HG02588 (cell line): Measurements from ENCODE around the gene LTA4H.
"Not testable (repeated sequence)": the region's sequence is repeated elsewhere in the genome, so short reads cannot be mapped to it uniquely, and the experiment has no call there.

Experiments used
- ATAC-seq: cut with Tn5 transposase; IDR thresholded peaks from one replicate; pipeline ENCODE4 v1.9.1; 2021; ENCODE audit warnings: mild to moderate bottlenecking, moderate library complexity; ENCODE audit not compliant: unreplicated experiment

LTA4H gene

DNA sequence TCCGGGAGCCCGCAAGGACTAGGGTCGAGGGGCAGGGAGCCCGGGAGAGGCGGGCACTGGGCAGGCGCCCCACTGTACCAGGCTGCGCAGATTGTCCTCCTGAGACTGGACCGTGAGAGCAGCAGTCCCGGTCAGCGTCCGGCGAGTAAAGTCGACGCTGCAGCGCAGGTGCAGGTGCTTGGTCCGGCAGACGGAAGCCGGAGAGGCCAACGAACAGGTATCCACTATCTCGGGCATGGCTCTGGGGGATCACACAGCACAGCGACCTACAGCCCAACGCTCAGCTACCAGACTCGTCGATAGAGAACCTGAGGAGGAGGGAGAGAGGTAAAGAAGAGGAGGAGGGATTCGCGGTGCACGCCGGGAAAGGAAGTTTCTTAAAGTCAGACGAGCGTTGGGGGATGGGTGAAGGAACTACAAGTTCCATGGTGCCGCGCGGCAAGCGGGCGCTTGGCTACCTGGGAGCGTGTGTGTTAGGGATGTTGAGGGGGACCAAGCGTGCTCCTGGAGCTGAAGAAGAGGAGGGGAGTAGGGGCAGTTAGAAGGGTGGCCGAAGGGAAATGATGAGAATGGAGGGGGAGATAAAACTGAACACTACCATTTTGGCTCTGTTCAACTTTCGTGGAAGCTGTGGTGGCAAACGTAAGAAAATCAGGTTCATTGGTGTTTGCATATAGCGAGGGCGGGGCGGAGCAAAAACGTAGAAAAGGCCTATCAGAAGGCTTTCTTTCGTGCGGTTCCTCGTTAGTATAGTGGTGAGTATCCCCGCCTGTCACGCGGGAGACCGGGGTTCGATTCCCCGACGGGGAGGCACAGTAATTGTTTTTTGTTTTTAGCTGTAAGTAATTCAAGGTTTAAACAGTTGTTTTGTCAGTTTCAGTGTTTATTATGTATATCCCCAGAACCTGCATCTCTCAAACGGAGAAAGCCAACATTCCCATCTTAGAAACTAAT lies at the start of gene LTA4H:
Gene LTA4H (minus strand): TSS at position 305 of the 954 bp plus-strand sequence. CDS start 68 bp downstream, at position 237.
- ATAC-seq, result peak; percentile 90

DNA sequence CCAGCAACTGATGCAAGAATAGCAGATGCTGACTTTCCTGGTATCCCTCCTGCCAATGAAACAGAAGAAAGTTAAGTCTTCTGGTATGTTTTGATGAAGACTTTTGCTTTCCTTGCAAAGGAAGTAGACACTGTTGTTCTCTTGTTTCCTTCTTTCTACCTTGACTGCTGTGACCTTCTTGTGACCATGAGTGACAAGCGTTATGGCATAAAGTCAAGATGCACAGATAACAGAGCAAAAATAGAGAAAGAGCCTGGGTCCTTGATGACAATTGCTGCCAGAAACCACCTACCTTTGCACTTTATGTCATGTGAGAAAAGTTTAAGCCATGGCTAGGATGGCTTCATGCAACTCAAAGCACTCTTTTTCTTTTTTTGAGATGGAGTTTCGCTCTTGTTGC lies 49.2 kb upstream of the LTA4H start:
- ATAC-seq, result no peak

DNA sequence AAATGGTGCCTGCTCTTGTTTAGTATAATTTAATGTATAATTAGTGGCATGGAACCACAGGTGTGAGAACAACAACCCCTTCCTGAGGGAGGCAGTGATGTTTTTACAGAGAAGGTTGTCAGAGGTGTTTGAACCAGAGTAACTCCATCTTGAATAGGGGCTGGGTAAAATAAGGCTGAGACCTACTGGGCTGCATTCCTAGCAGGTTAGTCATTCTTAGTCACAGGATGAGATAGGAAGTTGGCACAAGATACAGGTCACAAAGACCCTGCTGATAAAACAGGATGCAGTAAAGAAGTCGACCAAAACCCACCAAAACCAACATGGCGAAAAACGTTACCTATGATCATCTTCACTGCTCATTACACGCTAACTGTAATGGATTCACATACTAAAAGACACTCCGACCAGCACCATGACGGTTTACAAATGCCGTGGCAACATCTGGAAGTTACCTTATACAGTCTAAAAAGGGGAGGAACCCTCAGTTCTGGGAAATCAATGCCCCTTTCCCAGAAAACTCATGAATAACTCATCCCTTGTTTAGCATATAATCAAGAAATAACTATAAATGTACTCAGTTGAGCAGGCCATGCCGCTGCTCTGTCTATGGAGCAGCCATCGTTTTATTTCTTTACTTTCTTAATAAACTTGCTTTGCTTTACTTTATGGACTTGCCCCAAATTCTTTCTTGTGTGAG lies 47.8 kb upstream of the LTA4H start:
- no peak for ATAC-seq

DNA sequence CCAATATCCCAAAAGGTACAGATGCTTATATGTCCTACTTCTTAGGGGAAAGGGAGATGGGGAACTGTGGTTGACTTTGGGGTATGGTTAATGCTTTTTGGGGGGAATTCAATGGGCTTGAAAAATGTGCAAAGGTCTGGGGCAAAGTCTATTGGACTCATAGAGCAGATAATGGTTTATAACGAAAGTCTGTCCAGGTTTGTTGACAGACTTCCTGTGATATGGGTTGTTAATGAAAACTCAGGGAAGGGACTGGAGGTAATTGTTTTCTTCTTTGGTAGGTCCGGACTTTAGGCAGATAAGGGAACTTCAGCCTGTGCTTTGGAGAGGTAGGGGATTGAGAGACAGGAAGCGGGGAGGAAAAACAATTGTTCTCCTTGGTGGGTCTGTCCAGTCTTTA lies 46.2 kb upstream of the LTA4H start:
- no peak for ATAC-seq

DNA sequence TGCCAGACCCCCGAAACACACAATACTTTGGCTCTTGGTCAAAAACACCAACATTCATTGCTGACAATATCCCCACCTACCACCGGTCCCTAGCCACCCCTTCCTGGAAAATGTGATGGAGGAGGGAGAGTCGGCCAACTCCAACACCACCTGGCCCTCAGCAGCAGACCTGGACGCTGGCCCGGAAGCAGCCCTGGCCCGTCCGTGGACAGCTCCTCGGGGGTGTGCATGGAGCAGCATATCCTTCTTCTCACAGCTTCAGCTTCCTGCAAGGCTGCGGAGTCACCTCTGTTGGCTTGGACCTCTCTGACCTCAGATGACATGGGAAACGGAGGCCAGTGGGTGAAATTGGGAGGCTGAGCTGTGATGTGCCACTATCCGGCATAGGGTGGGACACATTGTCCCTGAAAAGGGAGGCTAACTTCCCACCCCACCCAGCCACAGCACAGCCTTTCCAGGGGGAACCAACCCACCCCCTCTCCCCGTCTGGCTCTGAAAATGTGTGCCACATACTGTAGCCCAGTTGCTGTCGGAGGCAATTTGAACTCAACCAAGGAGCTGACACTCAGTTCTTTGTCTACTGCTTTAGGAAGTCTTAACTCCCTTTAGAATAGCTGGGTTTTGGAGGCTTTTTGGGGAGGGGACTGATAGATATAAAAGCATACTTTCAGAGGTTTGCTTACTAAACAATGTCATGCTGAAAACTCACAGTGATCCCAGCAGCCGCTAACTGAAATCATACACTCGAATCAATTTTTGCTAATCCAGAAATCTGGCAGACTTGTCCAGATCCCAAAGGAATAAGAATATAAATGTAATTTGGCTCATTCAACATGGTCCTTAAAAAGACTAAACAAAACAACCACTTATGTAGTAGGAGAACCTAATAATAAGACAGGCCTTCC lies 43.1 kb upstream of the LTA4H start:
- no peak for ATAC-seq

DNA sequence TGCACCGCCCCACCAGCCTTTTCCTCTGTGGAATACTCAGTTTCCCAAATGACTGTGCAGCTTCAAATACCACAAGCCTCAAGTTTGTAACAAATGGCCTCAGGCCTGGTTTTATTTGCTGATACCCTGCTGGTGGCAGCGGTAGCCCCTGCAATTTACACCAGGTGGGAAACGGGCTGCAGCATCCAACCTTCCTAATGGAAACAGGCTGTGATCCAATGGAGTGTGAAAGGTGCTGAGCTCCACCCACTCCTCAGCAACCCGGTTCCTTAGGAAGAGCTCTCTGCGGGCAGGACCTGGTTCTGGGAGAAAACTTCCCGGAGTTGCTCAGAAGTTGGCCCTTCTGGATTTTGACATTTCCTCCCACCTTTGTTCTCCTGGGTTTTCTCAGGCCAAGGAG lies 41.7 kb upstream of the LTA4H start:
- ATAC-seq, result no peak

DNA sequence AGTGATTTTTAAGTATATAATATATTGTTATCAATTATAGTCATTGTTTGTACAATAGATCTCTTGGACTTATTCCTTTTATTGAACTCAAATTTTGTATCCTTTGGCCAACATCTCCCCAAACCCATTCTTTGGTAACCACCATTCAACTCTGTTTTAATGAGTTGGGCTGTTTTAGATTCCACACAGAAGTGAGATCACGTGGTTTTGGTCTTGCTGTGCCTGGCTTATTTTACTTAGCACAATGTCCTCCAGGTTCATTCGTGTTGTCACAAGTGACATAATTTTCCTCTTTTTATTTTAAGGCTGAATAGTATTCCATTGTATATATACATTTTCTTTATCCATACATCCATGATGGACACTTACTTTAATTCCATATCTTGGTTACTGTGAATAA lies 40.2 kb upstream of the LTA4H start:
- ATAC-seq, result no peak

DNA sequence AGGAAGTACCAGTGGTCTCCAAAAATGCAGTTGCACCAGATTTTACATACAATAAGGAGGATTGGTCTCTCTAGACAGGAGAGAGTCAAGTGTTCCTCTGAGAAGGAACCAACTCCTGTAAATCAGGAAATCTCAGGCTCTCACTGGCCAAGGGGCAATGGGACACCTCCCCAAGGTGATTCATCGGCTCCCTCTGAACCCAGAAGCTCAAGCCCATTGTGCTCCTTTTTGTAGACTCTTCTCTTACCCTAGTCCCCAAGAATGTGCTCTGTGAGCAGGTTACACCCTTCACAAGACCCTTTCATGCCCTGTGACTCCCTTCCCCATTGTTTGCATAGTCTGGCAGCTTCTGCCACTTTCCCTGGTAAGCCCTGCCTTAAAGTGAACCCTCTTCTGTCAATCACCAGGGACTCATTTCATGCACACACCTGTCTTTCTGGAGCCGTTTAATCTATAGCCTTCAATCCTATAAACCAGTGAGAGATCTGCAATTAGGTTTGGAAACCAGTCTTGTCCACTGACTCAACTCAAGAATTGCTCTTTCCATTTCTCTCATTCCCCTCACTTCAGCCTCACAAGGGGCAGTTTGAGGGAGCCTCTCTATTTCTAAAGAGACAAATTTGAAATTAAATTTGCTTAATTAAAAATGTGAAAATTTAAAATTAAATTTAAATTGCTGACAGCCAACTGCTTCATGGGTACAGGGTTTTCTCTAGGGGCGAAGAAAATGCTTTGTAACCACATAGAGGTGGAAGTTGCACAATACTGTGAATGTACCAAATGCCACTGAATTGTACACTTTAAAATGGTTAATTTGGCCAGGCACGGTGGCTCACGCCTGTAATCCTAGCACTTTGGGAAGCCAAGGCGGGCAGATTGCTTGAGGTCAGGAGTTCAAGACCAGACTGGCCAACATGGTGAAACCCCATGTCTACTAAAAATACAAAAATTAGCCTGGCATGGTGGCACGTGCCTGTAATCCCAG lies 38.3 kb upstream of the LTA4H start:
- no peak for ATAC-seq

DNA sequence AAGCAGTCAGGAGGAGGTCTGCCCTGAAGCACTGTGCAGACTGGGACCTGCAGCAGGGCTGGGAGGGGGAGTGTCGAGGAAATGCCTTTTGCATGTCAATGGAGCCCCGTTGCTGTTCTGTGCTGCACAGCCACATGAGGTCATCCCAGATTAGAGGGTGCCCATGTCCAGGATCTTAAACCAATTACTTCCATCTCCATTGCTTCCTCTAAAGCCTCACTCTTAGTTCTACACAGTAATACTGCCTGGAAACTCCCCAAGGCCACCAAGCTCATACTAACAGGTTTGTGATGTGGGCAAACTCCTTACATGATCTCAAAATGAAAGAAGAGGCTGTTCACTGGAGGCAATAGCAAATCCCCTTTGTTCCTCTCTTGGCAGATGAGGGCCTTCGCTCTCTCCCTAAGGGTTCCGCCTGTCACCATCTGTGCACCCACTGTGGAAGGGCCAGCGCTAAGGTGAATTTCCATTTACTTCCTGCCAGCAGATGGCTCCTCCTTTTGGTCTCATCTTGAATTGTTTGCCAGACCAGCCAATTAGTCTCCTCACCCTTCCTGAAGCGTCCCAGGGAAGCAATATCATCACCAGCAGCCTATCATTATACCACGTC lies 35.4 kb upstream of the LTA4H start:
- ATAC-seq, result no peak

DNA sequence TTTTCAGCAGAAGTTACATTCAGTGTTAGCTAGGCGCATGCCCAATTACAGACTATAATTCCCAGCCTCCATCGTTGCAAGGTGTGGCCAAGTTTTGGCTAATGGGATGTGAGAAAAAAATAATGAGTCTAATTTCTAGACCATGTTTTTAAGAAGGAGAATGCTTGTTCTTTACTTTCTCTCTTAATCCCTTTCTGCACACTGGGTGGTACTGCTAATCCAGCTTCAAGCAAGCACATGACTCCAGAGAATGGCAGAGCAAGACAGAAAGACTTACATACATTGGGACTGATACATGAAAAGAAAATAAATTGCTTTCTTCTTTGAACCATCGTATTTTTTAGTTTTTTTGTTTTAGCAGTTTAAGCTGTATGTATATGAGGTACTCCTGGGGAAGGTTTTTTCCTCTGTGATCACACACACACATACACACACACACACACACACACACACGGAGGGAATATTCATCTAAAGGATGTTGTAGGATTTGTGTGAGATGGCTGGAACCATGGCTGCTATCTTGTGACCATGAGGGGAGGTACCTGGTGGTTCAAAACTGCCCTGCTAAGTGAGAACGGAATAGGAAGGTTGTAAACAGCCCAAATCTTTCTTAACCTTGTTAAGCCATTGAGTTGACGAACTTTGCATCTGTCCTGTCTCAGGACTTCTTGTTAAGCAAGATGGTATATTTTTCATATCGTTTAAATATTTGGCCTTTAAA lies 34.3 kb upstream of the LTA4H start:
- ATAC-seq, result no peak

DNA sequence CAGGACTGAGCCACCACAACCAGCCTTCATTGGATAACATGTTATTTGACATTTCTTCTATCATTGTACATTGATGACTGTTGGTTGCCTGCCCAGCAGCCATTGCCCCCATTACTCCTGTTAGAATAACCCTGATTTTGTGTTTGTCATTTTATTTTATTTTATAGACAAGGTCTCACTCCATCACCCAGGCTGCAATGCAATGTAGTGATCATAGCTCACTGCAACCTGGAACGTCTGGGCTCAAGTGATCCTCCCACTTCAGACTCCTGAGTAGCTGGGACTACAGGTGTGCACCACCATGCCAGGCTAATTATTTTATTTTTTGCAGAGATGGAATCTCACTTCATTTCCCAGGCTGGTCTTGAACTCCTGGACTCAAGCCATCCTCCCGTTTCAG lies 33.2 kb upstream of the LTA4H start:
- no peak for ATAC-seq

DNA sequence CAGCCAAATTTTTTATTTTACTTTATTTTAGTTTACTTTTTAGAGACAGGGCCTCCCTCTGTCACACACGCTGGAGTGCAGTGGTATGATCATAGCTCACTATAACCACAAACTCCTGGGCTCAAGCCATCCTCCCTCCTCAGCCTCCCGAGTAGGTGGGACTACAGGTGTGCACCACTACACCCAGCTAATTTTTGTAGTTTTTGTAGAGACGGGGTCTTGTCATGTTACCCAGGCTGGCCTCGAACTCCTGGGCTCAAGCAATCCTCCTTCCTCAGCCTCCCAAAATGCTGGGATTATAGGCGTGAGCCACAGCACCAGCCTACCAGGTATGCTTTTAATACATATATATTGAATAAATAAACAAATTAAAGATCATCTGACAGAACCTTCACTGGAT lies 32.7 kb upstream of the LTA4H start:
- no peak for ATAC-seq

DNA sequence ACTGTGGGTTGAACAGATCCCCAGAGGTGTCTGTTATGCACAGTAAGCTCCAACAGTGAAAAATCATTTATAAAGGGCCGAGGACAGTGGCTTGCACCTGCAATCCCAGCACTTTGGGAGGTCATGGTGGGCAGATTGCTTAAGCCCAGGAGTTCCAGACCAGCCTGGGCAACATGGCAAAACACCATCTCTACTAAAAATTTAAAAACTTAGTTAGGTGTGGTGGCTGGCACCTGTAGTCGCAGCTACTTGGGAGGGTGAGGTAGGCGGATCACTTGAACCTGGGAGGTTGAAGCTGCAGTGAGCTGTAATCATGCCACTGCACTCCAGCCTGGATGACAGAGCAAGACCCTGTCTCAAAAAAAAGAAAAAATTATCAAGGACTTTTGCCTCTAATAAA lies 30.4 kb upstream of the LTA4H start:
- ATAC-seq, result not testable (repeated sequence)

DNA sequence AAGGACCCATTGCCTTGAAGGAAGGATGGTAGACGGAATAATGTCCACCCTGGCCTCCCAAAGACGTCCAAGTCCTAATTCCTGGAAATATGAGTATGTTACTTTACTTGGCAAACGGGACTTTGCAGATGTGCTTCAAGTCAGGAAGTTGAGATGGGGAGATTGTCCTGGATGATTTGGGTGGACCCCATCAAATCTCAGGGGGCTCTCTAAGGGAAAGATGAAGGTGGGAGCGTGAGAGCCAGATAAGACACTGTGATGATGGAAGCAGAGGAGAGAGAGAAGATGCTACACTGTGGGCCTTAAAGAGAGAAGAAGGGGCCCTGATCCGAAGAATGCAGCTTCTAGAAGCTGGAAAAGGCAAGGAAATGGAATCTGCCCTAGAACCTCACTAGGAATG lies 29.6 kb upstream of the LTA4H start:
- ATAC-seq, result no peak

DNA sequence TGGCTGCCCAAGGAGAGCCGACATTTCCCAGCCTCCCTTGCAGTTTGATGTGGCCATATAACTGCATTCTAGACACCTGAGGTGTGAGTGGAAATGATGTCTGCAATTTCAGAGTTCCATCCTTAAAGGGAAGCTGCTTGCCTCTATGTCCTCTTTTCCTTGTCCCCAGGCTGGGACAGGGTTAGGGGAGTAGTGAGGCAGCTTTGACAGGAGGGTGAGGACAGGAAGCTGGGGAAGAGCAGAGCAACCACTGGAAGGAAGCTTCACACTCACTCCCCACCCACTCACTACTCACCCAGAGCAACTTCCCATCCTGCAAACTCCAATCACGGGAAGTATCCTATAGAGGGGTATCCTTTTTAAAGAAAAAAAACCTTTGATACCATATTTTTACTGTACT lies 28.9 kb upstream of the LTA4H start:
- ATAC-seq, result no peak

DNA sequence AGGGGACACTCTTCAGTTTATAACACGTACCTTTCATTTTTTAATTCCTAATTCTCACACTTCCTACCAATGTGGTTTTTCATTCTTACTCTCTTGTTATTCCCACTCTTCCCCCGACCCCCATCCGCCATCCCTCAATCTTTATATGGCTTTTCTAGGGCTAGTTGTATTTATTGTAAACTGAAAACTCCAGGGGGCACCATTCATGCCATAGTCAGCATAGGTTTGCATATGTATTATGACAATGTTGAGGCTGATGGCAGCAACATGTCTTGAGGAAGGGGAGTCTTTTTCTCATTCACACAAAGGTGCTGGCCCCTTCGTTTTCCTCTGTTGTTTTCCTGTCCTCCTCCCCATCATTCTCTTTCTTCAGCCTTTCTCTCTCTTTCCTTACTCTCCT lies 27.7 kb upstream of the LTA4H start:
- ATAC-seq, result no peak

DNA sequence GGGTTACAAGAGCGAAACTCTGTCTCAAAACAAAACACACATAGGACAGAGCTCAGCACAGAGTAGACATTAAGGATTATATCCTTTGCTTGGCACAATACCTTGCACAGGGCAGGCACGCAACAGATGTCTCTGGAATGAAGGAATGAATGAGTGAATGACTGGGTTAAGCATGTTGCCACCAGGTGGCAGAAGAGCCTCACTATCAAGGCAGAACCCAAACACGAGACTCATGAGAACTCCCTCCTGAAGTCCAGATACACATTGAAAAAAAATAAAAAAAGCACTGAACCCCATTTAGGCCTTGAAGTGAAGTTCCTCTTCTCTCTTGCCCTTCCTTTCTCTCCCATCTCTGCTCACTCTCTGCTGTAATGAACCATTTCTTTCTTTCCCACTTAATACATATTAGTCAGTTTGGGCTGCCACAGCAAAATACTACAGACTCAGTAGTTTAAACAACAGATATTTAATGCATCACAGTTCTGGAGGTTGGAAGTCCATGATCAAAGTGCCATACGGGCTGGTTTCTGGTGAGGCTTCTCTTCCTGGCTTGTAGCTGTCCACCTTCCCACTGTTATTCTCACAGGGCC lies 26.6 kb upstream of the LTA4H start:
- ATAC-seq, result peak; percentile 80

DNA sequence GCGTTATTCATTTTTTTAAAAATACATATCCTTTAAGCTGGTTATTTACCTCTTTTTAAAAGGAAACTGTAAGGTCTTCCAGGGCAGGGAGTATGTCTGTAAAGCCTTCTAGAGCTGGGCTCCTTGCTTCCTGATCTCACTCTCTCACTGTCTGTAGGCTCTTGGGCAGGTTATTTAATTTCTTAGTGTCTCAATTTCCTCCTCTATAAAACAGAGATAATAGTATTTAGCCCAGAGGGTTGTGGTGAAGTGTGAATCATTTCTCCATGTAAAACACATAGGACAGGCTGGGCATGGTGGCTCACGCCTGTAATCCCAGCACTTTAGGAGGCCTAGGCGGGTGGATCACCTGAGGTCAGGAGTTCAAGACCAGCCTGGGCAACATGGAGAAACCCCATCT lies 25.9 kb upstream of the LTA4H start:
- no peak for ATAC-seq

DNA sequence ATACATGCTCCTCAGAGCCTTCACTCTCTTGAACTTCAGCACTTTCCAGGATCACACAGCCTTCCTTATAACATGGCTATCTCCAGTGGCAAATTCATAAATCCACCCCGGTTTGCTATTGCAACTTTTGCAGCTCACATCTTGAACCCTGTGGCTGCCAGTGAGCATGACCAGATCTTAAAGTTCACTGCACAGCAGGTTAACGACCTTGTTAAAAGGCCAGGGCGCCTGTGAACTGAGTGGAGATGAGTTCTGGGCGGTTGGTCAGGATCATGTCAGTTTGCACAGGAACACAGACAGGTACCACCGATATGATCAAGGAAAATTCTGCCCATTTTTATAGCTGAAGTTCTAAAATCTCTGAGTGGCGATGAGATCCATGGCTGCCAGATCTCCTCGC lies 24.7 kb upstream of the LTA4H start:
- ATAC-seq, result no peak
